NB4 (cell line): ENCODE data around the gene DCAF11.

Experiments
- POLR2A ChIP-seq: IDR thresholded peaks from 2 replicates; pipeline ENCODE4 v1.6.1; 2011; ENCODE audit warnings: mild to moderate bottlenecking; ENCODE audit not compliant: insufficient read length; ENCODE audit errors: extremely low read depth
- TF ChIP-seq, protein P1 (sequence below): IDR thresholded peaks from one replicate; pipeline ENCODE4 v1.5.1; 2012; ENCODE audit warnings: low read depth, low read length
- TF ChIP-seq, protein P2 (sequence below): IDR thresholded peaks from 2 replicates; pipeline ENCODE4 v1.6.1; 2011; ENCODE audit warnings: low read depth, low read length

DNA sequence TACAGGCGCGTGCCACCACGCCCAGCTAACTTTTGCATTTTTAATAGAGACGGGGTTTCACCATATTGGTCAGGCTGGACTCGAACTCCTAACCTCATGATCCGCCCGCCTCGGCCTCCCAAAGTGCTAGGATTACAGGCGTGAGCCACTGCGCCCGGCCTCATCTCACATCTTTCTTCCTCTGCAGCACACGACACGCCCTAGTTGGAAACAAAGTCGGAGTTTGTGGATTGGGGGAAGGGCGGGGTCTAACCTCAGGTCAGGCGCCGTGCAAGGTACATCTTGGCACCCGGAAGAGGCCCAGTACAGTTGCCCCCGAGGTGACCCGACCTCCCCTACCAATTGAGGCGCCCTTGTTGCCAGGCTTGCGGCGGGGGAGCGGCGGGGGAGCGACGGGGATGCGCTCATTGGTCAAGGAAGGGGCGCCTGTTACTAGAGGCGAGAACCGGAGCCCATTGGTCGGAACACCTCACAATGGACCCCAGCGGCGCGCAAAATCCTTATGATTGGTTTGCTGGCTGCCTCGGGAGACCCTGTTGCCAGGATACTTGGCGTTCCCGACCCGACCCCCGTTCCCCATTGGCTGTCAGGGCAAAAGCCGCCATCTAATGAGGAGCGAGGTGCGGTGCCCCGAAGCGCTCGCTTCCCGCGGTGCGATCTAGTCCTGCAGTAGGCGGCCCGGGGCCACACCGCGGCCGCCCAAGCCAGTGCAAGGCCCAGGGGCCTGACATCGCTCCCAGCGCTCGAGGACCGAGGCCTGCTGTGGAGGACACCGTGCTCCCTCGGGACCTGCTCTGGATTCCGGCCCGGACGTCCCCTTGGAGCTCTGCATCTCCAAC, 57.1 kb downstream of the DCAF11 start, which contains the start of gene REC8:
- no peak for TF ChIP-seq POLR2A
- TF ChIP-seq, protein P1, sequence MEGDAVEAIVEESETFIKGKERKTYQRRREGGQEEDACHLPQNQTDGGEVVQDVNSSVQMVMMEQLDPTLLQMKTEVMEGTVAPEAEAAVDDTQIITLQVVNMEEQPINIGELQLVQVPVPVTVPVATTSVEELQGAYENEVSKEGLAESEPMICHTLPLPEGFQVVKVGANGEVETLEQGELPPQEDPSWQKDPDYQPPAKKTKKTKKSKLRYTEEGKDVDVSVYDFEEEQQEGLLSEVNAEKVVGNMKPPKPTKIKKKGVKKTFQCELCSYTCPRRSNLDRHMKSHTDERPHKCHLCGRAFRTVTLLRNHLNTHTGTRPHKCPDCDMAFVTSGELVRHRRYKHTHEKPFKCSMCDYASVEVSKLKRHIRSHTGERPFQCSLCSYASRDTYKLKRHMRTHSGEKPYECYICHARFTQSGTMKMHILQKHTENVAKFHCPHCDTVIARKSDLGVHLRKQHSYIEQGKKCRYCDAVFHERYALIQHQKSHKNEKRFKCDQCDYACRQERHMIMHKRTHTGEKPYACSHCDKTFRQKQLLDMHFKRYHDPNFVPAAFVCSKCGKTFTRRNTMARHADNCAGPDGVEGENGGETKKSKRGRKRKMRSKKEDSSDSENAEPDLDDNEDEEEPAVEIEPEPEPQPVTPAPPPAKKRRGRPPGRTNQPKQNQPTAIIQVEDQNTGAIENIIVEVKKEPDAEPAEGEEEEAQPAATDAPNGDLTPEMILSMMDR, result no peak
- TF ChIP-seq, protein P2, sequence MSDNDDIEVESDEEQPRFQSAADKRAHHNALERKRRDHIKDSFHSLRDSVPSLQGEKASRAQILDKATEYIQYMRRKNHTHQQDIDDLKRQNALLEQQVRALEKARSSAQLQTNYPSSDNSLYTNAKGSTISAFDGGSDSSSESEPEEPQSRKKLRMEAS, result no peak
